GM23338 (cell line): Measurements from ENCODE around the gene H1-8. TPM values are rescaled to one million over a fixed set of nuclear protein-coding genes. Genes with fewer than 3 reads are reported as not detected.

Experiments used
- ATAC-seq: fragments of 200-7000 bp; cut with Tn5 transposase; 3 replicates; pipeline ENCODE4 v1.9.1; 2020
- DNase-seq: peaks from one replicate; pipeline ENCODE4 v3.0.0-alpha.2; 2015; ENCODE audit warnings: low spot score
- H2AFZ ChIP-seq: fragments of 200-600 bp; sonication (generic); 2 replicates; pipeline ENCODE4 v1.8.0; 2016; ENCODE audit warnings: antibody characterized with exemption, mild to moderate bottlenecking, moderate library complexity
- H3F3A ChIP-seq: fragments of 200-600 bp; sonication (generic); replicated peaks from 2 replicates; pipeline ENCODE4 v1.8.0; 2017; ENCODE audit warnings: antibody characterized with exemption, mixed run types, low read depth
- H3K27ac ChIP-seq: fragments of 200-600 bp; sonication (generic); 2 replicates; pipeline ENCODE4 v1.6.1; 2016; ENCODE audit warnings: low read depth
- H3K27me3 ChIP-seq: fragments of 200-600 bp; sonication (generic); 2 replicates; pipeline ENCODE4 v1.8.0; 2016; ENCODE audit warnings: mild to moderate bottlenecking, mixed run types, moderate library complexity; ENCODE audit not compliant: insufficient read depth
- H3K36me3 ChIP-seq: fragments of 200-600 bp; sonication (generic); 2 replicates; pipeline ENCODE4 v1.8.0; 2016; ENCODE audit warnings: mild to moderate bottlenecking; ENCODE audit not compliant: insufficient read depth
- H3K4me1 ChIP-seq: fragments of 200-600 bp; sonication (generic); 2 replicates; pipeline ENCODE4 v1.8.0; 2016; ENCODE audit warnings: mild to moderate bottlenecking, moderate library complexity; ENCODE audit not compliant: insufficient read depth
- H3K4me2 ChIP-seq: fragments of 200-600 bp; sonication (generic); 2 replicates; pipeline ENCODE4 v1.7.1; 2017; ENCODE audit warnings: mixed run types
- H3K4me3 ChIP-seq: fragments of 200-600 bp; sonication (generic); 2 replicates; pipeline ENCODE4 v1.6.1; 2016; ENCODE audit warnings: mixed run types
- H3K79me2 ChIP-seq: fragments of 200-600 bp; sonication (generic); replicated peaks from 2 replicates; pipeline ENCODE4 v1.8.0; 2017; ENCODE audit warnings: mild to moderate bottlenecking; ENCODE audit not compliant: insufficient read depth
- H3K9me2 ChIP-seq: fragments of 200-600 bp; sonication (generic); 2 replicates; pipeline ENCODE4 v1.8.0; 2017; ENCODE audit not compliant: insufficient read depth
- H4K20me1 ChIP-seq: fragments of 200-600 bp; sonication (generic); replicated peaks from 2 replicates; pipeline ENCODE4 v1.8.0; 2017; ENCODE audit warnings: mild to moderate bottlenecking; ENCODE audit not compliant: insufficient read depth
- H3K27ac Mint-ChIP-seq: 2 replicates; pipeline ENCODE4 v1.8.0; 2020; ENCODE audit warnings: inconsistent platforms, mild to moderate bottlenecking, moderate library complexity, mixed read lengths
- H3K27me3 Mint-ChIP-seq: 3 replicates; pipeline ENCODE4 v1.8.0; 2022; ENCODE audit warnings: low read depth, mild to moderate bottlenecking, moderate library complexity, mixed read lengths, inconsistent platforms; ENCODE audit not compliant: insufficient read depth, poor library complexity
- H3K36me3 Mint-ChIP-seq: 3 replicates; pipeline ENCODE4 v1.8.0; 2021; ENCODE audit warnings: low read depth, mild to moderate bottlenecking, inconsistent platforms, moderate library complexity, mixed read lengths
- H3K4me1 Mint-ChIP-seq: 3 replicates; pipeline ENCODE4 v1.8.0; 2020; ENCODE audit warnings: mild to moderate bottlenecking, inconsistent platforms, mixed read lengths
- H3K4me3 Mint-ChIP-seq: 3 replicates; pipeline ENCODE4 v1.8.0; 2021; ENCODE audit warnings: moderate library complexity, mild to moderate bottlenecking, inconsistent platforms, mixed read lengths
- H3K9me3 Mint-ChIP-seq: 3 replicates; pipeline ENCODE4 v1.8.0; 2020; ENCODE audit warnings: moderate library complexity, mild to moderate bottlenecking, inconsistent platforms, mixed read lengths
- CREB1 ChIP-seq: fragments of 250-450 bp; sonication (Bioruptor Pico); IDR thresholded peaks from 2 replicates; pipeline ENCODE4 v1.5.0; 2020; ENCODE audit warnings: low read depth, mild to moderate bottlenecking, moderate library complexity
- EZH2 ChIP-seq: fragments of 200-600 bp; sonication (generic); IDR thresholded peaks from one replicate; pipeline ENCODE4 v1.8.0; 2017; ENCODE audit warnings: antibody characterized with exemption, mild to moderate bottlenecking, low read depth; ENCODE audit not compliant: unreplicated experiment
- EZH2phosphoT487 ChIP-seq: fragments of 200-600 bp; sonication (generic); IDR thresholded peaks from one replicate; pipeline ENCODE4 v1.8.1; 2018; ENCODE audit warnings: antibody characterized with exemption; ENCODE audit not compliant: unreplicated experiment
- JUNB ChIP-seq: IDR thresholded peaks from one replicate; pipeline ENCODE4 v1.6.1; 2016; ENCODE audit warnings: antibody characterized with exemption; ENCODE audit not compliant: unreplicated experiment
- NANOG ChIP-seq: IDR thresholded peaks from 2 replicates; pipeline ENCODE4 v1.6.1; 2016; ENCODE audit warnings: antibody characterized with exemption, borderline replicate concordance
- POLR2AphosphoS5 ChIP-seq: IDR thresholded peaks from 2 replicates; pipeline ENCODE4 v1.6.1; 2016; ENCODE audit warnings: antibody characterized with exemption, low read depth
- STAT1 ChIP-seq: IDR thresholded peaks from one replicate; pipeline ENCODE4 v1.6.1; 2016; ENCODE audit warnings: antibody characterized with exemption; ENCODE audit not compliant: unreplicated experiment
- ZNF114 ChIP-seq: fragments of 250-450 bp; sonication (Bioruptor Pico); IDR thresholded peaks from 2 replicates; pipeline ENCODE4 v1.5.0; 2020; ENCODE audit warnings: mild to moderate bottlenecking, moderate library complexity
- ZNF331 ChIP-seq: fragments of 250-450 bp; sonication (Bioruptor Pico); IDR thresholded peaks from 2 replicates; pipeline ENCODE4 v1.5.0; 2020; ENCODE audit warnings: low read depth, mild to moderate bottlenecking, moderate library complexity
- polyA plus RNA-seq: library from polyadenylated mRNA; unstranded; fragments of >200 nt; fragmentation: Nextera tagmentation; extraction: Ambion mirVana; gene quantifications from 2 replicates; pipeline ENCODE4 v1.2.1, GENCODE V29; 2016
- total RNA-seq: library from RNA; depleted of rRNA; stranded (reverse); fragments of >200 nt; shearing (Covaris generic); gene quantifications from 2 replicates; pipeline ENCODE4 v1.2.3, GENCODE V29; 2014
- TF ChIP-seq, protein P1 (sequence below): IDR thresholded peaks from one replicate; pipeline ENCODE4 v1.6.1; 2018; ENCODE audit warnings: antibody characterized with exemption; ENCODE audit not compliant: unreplicated experiment
- TF ChIP-seq, protein P2 (sequence below), 2 experiments: fragments of 200-600 bp in 1 of 2; sonication (generic) in 1 of 2; conservative IDR thresholded peaks; 2 replicates each; pipeline versions ENCODE4 v1.5.1 to v1.6.1; 2016 to 2017; ENCODE audit warnings: antibody characterized with exemption in 2 of 2, low read depth in 2 of 2, mild to moderate bottlenecking in 2 of 2, moderate library complexity in 1 of 2
- TF ChIP-seq, protein P3 (sequence below): fragments of 250-450 bp; sonication (Bioruptor Pico); IDR thresholded peaks from 2 replicates; pipeline ENCODE4 v1.5.0; 2020; ENCODE audit warnings: mild to moderate bottlenecking, moderate library complexity
- TF ChIP-seq, protein P4 (sequence below): IDR thresholded peaks from 2 replicates; pipeline ENCODE4 v1.6.1; 2016; ENCODE audit warnings: antibody characterized with exemption

H1-8 gene
- total and polyA plus RNA-seq, 2 experiments from 2014 or later = not detected

DNA sequence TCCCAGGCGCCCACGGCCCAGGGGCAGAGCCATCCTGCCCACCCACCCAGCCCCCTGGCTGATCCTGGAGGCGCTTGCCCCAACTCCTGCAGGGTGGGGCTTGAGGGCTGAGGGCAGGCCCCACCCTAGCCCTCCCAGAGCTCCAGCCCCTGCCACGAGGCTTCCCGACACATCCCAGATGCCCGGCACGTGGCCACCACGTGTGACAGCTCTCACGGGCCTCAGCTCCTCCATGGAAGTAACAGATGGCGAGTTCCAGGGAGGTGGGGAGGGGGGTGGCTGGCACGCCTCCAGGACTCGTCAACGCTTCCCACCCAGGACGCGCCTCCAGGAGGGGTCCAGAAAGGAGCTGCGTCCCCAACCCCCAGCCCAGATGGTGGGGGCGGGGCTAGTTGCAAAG lies 34.4 kb downstream of the H1-8 start:
- H3K4me1 Mint-ChIP-seq = peaks cover 14% of the 10 kb centered on the region
- H3K4me1 ChIP-seq = no peaks in the 10 kb centered on the region
- no peaks in the 10 kb centered on the region for H3K79me2 ChIP-seq
- H3K27me3 Mint-ChIP-seq = peaks cover 5% of the 10 kb centered on the region
- H3K36me3 Mint-ChIP-seq = no peaks in the 10 kb centered on the region; the same call in 2 of the 3 replicates
- H3K4me2 ChIP-seq = no peak overlapping the region
- H4K20me1 ChIP-seq = no peaks in the 10 kb centered on the region
- H3K9me2 ChIP-seq = no peaks in the 10 kb centered on the region
- H3K27me3 ChIP-seq = no peaks in the 10 kb centered on the region
- no peak for ATAC-seq
- no peak overlapping the region for H3K4me3 ChIP-seq
- no peak for DNase-seq
- no peak overlapping the region for H3K4me3 Mint-ChIP-seq
- H3K27ac Mint-ChIP-seq = no peak overlapping the region
- TF ChIP-seq, protein P1, sequence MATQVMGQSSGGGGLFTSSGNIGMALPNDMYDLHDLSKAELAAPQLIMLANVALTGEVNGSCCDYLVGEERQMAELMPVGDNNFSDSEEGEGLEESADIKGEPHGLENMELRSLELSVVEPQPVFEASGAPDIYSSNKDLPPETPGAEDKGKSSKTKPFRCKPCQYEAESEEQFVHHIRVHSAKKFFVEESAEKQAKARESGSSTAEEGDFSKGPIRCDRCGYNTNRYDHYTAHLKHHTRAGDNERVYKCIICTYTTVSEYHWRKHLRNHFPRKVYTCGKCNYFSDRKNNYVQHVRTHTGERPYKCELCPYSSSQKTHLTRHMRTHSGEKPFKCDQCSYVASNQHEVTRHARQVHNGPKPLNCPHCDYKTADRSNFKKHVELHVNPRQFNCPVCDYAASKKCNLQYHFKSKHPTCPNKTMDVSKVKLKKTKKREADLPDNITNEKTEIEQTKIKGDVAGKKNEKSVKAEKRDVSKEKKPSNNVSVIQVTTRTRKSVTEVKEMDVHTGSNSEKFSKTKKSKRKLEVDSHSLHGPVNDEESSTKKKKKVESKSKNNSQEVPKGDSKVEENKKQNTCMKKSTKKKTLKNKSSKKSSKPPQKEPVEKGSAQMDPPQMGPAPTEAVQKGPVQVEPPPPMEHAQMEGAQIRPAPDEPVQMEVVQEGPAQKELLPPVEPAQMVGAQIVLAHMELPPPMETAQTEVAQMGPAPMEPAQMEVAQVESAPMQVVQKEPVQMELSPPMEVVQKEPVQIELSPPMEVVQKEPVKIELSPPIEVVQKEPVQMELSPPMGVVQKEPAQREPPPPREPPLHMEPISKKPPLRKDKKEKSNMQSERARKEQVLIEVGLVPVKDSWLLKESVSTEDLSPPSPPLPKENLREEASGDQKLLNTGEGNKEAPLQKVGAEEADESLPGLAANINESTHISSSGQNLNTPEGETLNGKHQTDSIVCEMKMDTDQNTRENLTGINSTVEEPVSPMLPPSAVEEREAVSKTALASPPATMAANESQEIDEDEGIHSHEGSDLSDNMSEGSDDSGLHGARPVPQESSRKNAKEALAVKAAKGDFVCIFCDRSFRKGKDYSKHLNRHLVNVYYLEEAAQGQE = no peak
- TF ChIP-seq STAT1 (no peak), NANOG (no peak), EZH2phosphoT487 (no peak), ZNF331 (CRISPR knock-in tag) (no peak), JUNB (no peak), POLR2AphosphoS5 (no peak), EZH2 (no peak), ZNF114 (no peak), CREB1 (CRISPR knock-in tag) (no peak)
- TF ChIP-seq, protein P2, sequence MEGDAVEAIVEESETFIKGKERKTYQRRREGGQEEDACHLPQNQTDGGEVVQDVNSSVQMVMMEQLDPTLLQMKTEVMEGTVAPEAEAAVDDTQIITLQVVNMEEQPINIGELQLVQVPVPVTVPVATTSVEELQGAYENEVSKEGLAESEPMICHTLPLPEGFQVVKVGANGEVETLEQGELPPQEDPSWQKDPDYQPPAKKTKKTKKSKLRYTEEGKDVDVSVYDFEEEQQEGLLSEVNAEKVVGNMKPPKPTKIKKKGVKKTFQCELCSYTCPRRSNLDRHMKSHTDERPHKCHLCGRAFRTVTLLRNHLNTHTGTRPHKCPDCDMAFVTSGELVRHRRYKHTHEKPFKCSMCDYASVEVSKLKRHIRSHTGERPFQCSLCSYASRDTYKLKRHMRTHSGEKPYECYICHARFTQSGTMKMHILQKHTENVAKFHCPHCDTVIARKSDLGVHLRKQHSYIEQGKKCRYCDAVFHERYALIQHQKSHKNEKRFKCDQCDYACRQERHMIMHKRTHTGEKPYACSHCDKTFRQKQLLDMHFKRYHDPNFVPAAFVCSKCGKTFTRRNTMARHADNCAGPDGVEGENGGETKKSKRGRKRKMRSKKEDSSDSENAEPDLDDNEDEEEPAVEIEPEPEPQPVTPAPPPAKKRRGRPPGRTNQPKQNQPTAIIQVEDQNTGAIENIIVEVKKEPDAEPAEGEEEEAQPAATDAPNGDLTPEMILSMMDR (conservative IDR thresholded peaks at IDR 0.05; ENCODE audit: low read depth in 2 of 2) = no peak
- TF ChIP-seq, protein P3, sequence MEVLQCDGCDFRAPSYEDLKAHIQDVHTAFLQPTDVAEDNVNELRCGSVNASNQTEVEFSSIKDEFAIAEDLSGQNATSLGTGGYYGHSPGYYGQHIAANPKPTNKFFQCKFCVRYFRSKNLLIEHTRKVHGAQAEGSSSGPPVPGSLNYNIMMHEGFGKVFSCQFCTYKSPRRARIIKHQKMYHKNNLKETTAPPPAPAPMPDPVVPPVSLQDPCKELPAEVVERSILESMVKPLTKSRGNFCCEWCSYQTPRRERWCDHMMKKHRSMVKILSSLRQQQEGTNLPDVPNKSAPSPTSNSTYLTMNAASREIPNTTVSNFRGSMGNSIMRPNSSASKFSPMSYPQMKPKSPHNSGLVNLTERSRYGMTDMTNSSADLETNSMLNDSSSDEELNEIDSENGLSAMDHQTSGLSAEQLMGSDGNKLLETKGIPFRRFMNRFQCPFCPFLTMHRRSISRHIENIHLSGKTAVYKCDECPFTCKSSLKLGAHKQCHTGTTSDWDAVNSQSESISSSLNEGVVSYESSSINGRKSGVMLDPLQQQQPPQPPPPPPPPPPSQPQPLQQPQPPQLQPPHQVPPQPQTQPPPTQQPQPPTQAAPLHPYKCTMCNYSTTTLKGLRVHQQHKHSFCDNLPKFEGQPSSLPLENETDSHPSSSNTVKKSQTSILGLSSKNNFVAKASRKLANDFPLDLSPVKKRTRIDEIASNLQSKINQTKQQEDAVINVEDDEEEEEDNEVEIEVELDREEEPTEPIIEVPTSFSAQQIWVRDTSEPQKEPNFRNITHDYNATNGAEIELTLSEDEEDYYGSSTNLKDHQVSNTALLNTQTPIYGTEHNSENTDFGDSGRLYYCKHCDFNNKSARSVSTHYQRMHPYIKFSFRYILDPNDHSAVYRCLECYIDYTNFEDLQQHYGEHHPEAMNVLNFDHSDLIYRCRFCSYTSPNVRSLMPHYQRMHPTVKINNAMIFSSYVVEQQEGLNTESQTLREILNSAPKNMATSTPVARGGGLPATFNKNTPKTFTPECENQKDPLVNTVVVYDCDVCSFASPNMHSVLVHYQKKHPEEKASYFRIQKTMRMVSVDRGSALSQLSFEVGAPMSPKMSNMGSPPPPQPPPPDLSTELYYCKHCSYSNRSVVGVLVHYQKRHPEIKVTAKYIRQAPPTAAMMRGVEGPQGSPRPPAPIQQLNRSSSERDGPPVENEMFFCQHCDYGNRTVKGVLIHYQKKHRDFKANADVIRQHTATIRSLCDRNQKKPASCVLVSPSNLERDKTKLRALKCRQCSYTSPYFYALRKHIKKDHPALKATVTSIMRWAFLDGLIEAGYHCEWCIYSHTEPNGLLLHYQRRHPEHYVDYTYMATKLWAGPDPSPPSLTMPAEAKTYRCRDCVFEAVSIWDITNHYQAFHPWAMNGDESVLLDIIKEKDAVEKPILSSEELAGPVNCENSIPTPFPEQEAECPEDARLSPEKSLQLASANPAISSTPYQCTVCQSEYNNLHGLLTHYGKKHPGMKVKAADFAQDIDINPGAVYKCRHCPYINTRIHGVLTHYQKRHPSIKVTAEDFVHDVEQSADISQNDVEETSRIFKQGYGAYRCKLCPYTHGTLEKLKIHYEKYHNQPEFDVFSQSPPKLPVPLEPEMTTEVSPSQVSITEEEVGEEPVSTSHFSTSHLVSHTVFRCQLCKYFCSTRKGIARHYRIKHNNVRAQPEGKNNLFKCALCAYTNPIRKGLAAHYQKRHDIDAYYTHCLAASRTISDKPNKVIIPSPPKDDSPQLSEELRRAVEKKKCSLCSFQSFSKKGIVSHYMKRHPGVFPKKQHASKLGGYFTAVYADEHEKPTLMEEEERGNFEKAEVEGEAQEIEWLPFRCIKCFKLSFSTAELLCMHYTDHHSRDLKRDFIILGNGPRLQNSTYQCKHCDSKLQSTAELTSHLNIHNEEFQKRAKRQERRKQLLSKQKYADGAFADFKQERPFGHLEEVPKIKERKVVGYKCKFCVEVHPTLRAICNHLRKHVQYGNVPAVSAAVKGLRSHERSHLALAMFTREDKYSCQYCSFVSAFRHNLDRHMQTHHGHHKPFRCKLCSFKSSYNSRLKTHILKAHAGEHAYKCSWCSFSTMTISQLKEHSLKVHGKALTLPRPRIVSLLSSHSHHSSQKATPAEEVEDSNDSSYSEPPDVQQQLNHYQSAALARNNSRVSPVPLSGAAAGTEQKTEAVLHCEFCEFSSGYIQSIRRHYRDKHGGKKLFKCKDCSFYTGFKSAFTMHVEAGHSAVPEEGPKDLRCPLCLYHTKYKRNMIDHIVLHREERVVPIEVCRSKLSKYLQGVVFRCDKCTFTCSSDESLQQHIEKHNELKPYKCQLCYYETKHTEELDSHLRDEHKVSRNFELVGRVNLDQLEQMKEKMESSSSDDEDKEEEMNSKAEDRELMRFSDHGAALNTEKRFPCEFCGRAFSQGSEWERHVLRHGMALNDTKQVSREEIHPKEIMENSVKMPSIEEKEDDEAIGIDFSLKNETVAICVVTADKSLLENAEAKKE = no peak
- TF ChIP-seq, protein P4, sequence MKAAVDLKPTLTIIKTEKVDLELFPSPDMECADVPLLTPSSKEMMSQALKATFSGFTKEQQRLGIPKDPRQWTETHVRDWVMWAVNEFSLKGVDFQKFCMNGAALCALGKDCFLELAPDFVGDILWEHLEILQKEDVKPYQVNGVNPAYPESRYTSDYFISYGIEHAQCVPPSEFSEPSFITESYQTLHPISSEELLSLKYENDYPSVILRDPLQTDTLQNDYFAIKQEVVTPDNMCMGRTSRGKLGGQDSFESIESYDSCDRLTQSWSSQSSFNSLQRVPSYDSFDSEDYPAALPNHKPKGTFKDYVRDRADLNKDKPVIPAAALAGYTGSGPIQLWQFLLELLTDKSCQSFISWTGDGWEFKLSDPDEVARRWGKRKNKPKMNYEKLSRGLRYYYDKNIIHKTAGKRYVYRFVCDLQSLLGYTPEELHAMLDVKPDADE = no peak
- H3K36me3 ChIP-seq = no peaks in the 10 kb centered on the region
- no peak overlapping the region for H2AFZ ChIP-seq
- no peaks in the 10 kb centered on the region for H3F3A ChIP-seq
- H3K9me3 Mint-ChIP-seq = no peaks in the 10 kb centered on the region; the same call in 2 of the 3 replicates
- H3K27ac ChIP-seq = no peak overlapping the region
